HG03442 (cell line): ENCODE results near the gene PTPRN2.

ENCODE experiments used
- ATAC-seq: cut with Tn5 transposase; IDR thresholded peaks from one replicate; pipeline ENCODE4 v1.9.1; 2021; ENCODE audit warnings: mild to moderate bottlenecking, moderate library complexity; ENCODE audit not compliant: unreplicated experiment

Gene PTPRN2

DNA sequence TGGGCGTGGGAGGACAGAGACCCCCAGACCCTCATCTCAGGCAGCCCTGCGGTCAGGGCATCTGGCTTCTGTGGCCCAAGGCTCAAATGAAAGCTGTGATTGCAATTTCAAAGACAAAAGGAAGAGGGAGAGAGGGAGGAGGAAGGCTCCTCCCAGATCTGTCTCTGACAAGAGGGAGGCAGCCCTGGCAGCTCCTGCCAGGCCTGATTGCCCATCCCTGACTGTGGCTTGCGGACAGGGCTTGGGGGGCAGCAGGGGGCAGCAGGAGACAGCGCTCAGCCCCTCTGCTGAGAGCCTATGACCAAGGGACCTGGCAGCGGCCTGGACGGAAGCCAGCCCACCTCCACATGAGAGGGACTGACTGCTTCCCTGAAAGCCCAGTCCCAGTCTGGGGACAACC, 91.8 kb downstream of the PTPRN2 start:
- ATAC-seq = no peak

DNA sequence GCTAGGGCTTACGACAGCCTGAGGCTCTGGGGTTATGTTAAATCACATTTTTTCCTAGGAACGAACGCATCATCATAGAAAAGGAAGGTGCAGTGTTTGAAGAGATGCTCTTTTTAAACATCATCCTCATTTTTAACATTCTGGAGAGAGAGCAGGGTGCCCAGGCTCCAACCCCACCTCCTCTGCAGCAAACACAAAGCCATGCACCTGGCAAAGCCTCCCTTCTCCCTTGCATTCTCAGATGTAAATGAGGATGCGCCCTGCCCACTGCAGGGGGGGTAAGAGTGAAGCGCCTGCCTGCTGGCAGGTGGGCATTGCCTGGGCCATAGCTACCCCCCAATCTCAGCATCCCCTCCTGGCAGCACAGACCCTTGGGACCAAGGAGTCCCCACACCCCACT, 92.4 kb downstream of the PTPRN2 start:
- no peak for ATAC-seq

DNA sequence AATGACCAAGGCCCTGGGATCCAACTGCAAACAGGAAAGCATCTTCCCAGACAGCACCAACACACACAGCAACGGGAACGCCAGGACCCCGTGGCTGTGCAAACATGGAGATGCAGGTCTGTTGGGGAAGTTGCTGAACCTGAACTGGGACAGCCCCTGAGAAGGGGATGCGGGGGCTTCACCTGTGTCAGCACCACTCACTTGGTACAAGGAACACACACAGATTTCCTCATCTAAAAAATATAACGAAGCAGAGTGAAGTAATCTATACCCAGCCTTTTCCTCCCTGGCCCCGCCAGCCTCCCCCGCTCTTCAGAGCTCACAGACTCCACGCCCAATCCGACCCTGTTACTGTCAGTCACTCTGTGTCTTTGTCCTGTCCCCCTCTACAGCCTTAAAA, 93.0 kb downstream of the PTPRN2 start:
- ATAC-seq = no peak

DNA sequence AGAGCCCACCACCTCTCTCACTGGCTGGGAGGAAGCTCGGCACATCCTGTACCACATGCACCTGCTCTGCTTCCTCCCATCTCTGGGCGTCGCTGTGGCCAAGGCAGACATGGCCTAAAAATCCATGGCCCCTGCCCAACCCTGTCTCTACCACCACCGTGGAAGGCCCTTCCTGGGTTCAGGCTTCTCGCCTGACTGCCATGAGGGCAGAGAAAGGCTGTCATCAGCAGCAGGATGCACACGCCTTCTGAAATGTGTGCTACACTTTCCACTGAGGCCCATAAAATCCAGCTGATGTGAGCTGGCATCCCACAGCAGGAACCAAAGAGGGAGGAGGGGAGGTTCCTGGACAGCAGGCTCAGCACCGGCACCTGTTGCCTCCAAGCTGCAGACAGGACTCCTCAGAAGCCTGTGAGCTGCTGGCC, 93.4 kb downstream of the PTPRN2 start:
- ATAC-seq = no peak

DNA sequence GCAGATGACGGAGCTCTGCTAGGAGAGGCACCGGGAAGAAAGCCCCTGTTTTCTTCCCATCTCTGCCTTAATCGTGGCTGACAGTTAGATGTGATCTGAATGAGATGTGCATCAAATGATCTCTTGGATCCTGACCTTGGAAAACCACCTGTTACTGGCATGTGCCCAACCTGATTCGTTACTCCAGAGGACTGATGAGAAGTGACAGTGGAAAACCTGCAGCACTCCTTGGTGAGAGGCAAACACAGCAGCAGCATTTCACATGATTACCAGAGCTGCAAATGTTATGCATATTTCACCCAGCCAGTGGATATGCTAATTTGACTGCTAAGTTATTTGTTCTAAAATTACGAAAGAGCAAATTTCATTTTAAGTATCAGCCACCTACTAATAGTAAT, 95.3 kb downstream of the PTPRN2 start:
- no peak for ATAC-seq

DNA sequence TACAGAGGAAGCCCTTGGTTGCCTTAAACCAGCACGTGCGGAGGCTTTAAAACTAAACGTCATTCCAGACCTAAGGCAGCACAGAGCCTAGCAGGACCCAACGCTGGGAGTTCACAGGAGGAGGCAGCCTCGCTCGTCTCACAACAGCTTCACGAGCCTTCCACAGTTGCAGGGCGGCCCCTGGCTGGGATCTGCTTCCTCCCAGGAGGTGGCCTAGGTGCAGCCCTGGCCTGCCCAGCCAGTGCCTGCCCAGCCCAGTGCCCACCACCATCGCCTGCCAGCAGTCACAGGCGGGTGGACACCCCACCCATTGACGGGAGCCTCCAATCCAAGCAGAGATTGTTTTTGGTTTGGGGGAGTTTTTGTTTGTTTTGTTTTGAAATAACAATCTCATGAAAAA, 96.5 kb downstream of the PTPRN2 start:
- ATAC-seq = no peak

DNA sequence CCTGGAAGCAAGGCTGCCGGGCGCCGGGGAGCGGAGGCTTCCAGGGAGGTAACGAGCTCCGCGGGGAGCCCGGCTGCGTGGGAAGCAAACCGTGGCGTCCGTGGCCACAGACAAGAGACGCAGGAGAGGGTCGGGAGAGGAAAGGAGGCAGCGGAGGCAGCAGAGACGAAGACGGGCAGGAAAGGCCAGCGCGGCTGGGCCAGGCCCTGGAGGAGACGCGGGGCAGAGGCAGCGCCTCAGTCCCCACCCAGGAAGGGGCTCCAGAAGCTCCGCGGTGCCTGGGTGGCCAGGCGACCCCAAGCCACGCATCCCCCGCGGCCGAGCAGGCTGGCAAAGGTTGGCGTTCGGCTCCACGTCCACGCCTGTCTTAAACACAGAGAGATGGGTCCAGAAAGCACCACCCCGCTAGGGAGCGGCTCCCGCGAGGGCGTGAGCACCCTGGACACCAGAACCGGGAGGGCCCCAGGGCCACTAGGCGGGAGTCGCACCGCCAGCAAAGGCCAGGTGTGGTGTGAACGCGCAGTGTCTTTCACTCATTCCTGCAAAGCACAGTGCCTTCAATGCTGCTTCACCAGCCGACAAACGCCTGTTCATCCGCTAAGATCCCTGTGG, 97.3 kb downstream of the PTPRN2 start:
- ATAC-seq = no peak

DNA sequence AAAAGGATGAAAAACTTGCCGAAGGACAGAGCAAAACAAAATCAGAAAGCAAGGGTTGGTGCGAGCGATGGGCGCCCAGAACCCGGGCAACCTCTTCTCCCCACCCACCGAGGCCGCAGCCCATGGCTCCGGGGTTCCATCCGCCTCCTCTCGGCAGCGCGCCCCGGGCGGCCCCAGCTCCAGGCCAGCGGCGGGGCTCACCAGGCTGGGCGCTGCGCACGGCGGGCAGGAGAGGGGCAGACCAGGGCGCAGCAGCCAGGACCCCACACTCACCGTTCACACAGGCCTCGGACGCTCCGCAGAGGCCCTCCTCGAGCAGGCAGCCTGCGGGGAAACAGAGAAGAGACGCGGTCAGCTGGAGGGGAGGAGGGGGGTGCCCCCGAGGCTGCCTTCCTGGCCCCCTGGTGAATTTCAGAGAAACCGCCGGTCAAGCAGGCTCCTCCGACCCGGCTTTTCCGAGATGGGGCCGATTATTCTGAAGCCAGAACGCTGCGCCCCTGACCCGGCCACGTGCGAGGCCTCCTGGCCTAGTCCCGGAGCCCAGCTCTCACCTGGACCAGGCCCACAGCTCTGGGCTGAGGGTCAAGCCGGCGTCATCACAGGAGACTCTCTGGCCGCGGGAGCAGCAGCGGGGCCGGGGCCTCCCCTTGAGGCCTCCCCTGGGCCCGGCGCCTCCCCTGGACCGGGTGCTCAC, 98.0 kb downstream of the PTPRN2 start:
- no peak for ATAC-seq

DNA sequence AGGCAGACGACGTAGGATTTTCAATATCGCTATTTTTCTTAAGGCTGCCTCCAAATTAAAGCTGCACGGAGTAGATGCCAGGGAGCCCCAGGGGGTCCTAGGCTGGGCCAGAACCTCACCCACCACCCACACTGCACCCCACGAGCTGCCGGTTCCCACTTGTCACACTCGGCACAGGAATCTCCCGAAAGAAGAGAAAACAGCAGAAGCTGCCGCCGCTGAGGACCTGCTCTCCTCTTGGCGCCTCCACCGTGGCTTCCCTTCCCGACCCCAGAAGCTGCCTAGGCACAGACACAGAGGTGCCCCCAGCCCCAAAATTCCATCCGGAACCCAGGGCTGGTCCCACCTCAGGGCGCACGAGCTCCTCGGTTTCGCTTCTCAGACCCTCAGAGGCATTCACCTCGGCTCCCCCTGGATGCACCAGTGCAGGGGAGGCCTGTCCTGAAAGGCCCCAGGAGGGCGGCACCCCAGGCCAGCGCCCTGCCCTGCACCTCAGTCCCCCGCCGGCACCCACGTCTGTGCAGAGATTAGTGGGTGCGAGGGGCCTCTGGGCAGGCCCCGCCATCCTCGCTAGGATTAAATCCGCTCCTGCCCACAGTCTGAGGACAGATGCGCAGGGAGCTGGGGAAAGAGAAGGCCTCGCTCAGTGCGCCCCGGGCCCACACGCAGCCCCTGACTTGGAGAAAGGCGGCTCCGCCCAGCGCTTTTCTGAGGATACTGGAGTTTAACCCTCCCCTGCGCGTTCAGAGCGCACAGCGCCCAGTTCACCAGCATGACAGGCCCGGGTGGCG, 99.2 kb downstream of the PTPRN2 start:
- ATAC-seq = no peak

DNA sequence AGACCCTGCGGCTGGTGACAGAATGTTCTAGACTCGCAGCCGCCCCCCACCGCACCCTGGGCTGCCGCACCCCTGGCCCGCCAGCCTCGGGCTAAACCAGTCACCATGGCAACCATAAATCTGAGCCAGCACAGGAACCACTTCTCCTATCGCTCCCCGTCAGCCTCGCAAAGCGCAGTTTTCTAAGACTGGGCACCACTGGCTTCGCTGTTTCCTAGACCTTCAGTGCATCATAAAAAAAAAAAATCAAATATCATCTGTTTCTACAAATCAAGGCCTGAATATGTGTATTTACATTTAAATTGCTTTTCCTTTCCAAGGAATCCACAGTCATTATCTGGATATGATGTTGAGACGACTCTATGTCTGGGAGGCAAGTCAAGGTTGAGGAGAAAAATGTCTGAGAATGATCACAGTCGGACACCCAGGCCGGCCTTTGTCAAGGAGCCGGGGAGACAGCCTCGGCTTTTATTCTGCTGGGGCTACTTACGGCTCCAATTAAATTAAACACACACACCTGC, 99.9 kb downstream of the PTPRN2 start:
- ATAC-seq = no peak

DNA sequence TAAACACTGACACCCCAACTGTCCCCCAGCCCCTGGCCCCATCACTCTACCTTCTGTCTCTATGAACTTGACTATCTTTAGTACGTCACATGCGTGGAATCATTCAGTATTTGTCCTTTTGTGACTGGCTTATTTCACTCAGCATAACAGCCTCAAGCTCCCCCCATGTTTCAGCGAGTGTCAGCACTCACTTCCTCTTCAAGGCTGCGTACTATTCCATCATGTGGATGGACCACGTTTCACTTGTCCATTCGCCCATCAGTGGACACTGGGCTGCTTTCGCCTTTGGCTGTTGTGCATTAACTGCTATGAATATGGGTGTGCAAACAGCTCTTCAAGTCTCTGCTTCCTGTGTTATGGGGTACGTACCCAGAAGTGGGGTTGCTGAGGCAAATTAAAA, 100.7 kb downstream of the PTPRN2 start:
- no peak for ATAC-seq

DNA sequence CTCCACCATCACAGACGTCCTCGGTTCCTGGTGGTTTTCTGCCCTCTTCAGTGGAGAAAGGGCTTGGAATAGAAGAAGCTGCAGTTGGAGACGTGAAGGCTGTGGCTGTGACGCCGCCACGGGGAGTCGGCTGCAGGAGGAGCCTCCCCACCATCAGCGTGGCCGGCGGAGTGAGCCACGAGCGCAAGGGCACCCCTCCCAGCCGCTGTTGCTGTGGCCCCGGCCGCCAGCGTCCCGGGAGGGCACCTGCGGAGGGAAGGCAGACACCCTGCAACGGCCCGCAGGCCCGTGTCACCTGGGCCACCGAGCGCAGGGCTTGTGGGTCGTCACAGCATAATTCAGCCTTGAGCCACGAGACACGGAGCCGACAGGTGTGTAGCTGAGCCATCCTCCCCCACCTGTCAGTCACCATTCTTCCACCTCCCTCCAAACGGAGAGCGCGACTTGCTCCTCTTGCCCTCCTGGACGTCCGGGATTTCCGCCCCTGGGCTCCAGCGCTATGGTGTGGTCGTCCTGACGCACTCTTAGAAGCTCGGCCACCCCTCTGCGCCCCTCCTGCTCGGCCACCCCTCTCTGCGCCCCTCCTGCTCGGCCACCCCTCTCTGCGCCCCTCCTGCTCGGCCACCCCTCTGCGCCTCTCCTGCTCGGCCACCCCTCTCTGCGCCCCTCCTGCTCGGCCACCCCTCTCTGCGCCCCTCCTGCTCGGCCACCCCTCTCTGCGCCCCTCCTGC, 102.7 kb downstream of the PTPRN2 start:
- ATAC-seq = no peak

DNA sequence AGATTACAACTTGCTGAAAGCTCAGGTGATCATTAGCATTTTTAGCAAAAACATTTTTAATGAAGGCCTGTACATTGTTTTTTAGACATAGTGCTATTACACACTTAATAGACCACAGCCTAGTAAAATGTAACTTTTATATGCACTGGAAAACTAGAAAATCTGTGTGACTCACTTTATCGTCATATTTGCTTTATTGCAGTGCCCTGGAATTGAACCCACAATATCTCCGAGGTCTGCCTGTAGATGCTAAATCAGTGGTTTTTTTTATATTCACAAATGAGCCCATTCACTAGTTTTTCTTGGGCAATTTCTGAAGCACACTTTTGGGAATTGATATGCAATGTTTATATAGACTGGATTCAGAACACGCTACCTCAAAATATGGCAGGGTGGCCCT, 105.1 kb downstream of the PTPRN2 start:
- ATAC-seq = no peak

DNA sequence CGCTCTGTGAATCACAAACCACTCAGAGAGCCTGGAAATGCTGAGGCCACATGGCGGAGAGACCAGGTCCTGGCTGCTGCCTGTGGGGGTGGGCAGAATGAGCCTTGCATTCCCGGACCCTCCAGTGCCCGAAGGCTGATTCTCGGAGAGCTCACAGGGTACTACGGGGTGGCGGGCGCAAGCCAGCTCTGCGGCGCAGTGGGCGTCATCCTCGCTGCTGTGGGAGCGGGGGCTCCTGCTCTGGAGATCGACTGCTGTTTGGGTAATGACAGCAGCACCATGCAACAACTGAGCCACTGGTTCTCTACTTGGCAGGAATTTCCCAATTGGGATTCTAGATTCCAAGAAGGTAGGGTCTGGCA, 108.0 kb downstream of the PTPRN2 start:
- ATAC-seq = no peak

DNA sequence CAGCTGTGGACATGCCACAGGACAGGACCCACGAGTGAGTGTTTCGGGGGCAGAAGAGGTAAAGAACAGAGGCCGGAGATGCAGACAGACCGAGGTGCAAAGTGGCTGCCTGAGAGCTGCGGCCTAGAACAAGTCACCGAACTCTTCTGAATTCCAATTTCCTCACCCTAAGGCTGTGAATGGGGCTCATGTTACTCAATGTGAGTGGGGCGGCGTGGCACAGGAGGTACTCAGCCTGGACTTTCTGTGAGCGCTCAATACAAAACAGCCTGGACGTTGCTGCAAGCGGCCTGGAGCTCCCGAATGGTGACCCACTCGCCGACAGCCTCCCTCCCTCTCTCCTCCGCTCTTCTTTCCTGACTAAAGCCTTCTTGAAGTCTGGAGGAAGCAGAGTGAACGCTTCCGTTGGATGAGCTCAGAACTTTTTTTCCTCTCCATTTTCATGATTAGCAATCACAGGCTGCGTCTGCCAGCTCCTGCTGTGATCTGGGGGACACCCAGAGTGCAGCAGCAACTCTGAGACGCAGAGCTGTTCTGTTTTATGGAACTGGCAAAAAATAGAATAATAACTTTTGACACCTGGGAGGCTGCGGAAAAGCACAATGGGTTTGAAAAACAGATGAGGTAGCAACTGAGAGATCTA, 108.5 kb downstream of the PTPRN2 start:
- ATAC-seq = no peak

DNA sequence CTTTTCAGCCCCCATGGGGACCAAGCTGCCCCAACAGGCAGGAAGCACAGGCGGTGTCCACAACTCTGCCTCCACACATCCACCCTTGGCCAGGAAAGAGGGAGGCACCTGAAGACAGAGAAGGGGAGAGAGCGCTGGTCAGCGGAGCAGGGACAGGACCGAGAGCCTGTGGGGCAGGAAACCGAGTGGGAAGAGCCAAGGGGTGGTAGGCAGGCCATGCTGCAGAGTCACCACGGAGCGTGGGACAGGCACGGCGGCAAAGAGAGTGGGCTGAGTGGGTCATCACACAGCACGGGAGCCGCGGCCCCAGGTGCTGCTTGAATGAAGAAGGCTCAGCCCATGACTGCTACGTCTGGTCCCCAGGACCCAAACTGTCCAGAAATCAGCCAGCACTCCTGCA, 109.8 kb downstream of the PTPRN2 start:
- ATAC-seq = no peak

DNA sequence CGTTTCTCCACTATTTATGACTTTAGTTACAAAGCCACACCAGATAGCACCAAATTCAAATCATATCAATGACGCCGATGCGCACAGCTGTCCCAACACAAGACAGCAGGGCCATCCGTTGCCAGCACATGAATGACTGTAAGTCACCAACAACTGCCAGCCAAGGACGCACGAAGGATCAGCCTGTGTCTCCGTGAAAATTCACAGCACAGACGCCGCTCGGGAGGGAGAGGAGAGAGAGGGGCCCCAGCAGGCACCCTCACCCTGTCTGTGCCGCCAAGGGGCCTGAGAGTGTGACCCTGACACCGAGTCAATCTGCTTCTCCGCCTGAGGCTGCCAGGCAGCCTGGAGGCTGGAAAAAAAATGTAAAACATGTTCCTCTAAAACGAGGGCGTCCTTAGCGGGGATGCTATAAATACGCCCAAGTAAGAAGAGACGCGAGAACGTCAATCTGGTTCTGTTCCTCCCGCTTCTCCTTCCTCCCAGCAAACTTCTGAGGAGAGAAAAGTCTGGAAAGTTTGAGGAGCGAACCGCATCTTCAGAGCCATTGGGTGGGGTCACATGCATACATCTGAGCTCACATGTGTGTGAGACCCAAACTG, 111.2 kb downstream of the PTPRN2 start:
- ATAC-seq = no peak

DNA sequence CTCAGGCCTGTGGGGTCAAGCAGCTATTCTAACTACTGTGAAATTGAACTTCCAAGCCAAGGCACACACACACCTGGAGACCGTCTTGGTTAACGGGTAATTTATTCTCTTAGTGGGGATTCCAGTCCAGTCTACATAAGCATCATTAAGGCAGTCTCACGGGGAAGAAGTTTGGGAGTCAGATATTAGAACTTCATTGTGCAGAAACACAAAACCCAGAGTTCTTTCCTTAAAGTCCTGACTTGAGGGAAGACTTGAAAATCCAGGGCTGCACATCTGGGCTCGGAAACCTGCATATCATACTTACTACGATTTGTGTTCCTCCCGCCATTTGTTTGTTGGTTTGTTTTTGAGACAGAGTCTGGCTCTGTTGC, 112.0 kb downstream of the PTPRN2 start:
- ATAC-seq = no peak

DNA sequence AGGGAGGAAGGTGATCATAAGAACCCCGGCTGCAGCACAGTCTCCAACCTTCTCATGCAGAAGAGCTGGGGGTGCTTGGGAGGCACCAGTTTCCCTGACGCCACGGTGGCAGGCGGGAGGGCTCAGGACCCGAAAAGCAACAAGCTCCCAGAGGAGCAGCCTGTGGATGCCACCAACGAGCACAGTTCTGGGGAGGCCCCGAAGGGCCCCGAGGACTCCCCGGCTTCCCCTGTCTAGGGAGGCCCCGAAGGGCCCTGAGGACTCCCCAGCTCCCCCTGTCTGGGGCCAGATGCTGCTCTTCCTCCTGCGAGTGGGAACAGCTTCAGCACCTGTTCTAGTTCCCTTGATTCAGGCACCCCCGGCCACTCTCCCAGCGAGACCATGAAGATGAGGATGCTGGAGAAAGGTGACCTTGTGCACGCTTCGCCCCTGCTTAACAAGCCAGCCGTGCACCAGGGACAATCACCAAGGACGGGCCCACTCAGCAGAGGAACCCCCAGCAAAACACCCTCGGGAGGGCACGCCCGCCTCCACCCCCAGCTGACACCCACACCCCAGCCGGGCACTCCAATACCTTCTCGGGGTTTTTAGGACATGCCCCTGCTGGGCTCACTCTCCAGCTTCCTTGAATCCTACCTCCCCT, 112.5 kb downstream of the PTPRN2 start:
- no peak for ATAC-seq

DNA sequence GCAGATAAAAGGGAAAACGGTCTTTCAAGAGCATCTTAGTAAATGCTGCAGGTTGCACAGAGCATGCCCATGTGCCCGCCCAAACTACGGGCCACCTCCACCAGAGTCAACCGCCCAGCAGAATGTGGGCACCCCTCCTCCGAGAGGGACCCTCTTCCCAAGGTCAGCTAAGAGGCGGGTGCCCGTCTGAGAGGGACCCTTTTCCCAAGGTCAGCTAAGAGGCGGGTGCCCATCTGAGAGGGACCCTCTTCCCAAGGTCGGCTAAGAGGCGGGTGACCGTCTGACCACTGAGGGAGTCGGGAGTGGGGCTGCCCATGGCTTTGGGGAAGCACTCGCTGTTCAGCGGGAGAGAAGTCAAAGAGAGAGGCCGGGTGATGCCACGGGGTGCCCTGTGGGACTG, 113.1 kb downstream of the PTPRN2 start:
- no peak for ATAC-seq
